GM18858 (cell line): ENCODE measurements around the gene KIAA1755.
"Not testable (repeated sequence)": the region's sequence is repeated elsewhere in the genome, so short reads cannot be mapped to it uniquely, and the experiment has no call there.

Experiments
- ATAC-seq: cut with Tn5 transposase; IDR thresholded peaks from one replicate; pipeline ENCODE4 v1.9.1; 2021; ENCODE audit not compliant: unreplicated experiment

Gene KIAA1755

DNA sequence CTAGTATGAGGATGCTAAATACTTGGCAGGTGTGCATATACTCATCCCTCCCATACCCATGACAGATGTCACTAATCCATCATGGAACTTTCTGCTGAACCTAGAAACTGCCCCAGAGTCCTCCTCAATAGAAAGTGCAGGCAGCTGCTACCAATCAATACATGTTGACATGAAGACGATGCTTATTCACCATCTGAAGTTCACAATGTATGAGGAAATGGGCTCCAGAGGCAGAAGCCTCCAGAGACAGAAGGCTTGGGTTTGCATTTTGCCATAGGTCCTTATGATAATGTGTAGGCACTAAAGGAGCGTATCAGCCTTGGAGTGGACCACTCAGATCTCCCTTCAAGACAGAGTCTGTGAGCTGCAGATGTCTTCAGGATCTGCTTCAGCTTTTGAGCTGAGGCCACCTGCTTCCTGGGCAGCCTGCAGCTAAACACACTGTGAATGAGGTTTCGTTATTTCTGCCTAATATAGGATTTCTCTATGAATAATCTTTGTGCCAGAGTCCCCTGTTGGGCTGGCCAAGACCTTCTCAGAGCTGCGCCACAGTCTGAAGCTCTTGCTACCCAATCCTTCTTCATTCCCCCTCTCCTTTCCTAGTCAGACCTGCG lies 7.5 kb upstream of the KIAA1755 start:
- ATAC-seq, result no peak

DNA sequence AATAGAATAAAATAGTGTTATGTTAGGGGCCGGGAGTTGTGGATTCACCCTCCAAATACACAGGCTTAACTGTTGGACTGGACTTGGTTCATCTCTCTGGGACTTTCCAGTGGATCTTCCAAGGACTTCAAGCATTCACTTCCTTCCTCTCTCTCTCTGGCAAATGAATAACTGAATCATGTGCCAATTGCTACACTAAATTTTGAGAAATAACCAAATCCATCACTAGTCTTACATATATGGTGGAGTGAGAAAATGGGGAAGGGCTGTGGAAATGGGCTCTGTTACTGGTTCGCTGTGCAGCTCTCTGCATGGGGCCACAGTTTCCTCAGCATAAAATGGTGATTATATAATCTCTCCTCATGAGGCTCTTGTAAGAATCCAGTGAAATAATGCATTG lies 6.8 kb upstream of the KIAA1755 start:
- no peak for ATAC-seq

DNA sequence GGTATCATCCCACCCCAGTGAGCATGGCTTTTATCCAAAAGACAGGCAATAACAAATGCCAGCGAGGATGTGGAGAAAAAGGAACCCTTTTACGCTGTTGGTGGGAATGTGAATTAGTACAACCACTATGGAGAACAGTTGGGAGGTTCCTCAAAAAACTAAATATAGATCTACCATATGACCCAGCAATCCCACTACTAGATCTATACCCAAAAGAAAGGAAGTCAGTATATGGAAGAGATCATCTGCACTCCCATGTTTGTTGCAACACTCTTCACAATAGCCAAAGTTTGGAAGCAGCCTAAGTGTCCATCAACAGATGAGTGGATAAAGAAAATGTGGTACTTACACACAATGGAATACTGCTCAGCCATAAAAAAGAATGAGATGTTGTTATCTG lies 5.9 kb upstream of the KIAA1755 start:
- no peak for ATAC-seq

DNA sequence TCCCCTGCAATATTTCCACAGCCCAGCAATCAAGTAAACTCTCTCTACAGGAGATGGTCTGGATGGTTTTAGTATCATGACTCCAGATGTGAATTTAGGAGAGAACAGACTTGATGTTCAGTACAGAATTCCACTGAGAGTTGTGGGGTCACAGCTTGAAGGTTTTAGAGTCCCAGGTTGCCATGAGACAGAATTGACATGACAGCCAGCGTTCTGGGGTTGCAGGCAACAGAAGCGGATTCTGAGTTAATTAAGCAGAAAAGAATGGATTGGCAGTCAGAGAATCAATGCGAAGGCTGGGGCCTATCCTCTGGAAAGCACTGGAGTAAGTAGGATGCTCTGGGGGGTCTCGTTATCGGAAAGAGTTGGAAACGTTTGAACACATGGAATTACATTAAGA lies 2.4 kb upstream of the KIAA1755 start:
- ATAC-seq, result no peak

DNA sequence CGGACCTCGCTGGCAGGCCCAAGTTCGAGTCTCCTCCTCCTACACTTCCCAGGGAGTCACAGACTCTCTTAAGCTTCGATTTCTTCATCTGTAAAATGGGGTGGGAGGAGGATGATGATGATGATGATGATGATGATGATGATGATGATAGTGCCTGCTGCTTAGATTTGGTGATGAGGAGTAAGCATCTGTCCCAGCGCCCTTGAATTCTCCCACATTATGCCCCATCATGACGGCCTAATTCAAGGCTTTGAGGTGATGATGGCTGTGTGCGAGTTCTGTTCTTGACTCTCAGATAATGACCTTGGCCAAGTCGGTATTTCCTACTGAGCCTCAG lies 487 bp upstream of the KIAA1755 start:
- ATAC-seq, result no peak

DNA sequence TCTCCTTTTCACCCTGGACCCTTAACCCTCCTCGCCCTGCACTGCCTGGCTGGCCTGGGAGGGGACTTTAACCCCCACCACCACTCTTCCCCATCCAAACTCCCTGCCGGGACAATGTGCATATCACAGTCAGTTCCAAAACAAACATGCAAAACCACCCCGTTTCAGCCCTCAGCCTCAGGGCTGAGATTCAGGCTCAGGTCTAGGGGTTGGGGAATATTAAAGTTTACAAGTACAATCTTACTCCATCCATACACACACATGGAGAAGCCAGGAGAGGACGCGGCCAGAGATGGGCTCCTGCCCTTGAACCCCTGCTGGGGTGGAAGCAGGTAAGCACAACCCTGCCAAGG lies 534 bp downstream of the KIAA1755 start:
- ATAC-seq, result no peak

DNA sequence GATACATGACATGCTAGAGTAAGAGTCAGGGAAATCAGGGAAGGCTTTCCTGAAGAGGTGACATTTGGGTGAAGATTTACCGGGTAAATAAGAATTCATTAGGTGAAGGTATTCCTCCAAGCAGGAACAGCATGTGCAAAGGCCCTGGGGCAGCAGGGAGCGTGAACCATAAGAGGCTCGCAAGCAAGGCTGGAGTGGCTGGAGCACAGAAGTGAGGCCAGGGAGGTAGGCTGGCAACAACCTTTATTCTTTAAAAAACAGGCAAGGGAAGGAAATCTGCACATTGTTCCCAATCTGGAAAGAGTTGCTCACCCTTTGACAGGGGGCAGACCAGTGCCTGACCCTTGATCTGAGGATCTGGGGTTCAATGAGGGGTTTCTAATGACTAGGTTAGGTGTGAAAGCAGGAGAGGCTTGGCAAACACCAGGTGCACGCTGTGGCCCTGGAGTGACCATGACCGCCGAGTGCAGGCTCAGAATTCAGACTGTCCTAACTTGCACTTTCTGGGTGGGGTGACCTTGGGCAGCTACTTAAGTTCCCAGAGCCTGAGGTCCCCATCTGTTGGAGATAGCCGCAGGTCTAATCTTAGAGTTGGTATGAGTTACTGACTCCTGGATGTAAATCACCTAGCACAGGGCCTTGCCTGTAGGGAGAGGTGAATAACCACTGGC lies 1.9 kb downstream of the KIAA1755 start:
- no peak for ATAC-seq

DNA sequence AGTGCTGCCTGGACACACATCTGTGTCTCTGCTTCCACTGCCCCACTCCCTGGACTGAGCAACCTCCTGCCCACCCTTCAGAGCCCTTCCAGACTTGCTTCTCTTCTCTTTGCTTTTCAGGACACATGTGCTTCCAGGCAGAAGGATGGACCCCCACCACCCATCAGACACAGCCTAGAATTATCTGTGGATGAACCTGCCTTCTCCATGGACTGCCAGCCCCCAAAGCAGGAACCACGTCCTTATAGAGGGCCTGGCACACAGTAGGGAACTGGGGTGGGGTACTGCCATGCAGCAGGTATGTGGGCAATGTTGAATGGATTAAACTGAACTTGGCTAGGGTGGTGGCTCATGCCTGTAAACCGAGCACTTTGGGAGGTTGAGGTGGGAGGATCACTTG lies 3.6 kb downstream of the KIAA1755 start:
- no peak for ATAC-seq

DNA sequence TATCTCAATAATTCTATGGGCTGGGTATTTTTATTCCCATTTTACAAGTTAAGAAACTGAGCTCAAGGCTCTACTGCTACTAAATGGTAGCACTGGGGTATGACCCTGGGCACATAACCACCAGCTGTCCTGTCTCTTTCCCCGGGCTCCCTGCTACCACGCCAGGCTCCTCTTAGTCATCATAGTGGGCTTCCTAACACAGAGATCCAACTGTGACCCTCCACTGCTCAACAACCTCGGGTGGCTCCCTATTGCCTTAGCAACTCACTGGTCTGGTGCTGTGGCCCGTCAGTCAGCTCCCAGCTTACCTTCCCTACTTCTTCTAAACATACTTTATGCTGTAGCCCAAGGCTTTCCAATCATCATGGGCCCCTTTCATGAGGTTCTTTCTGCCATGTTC lies 4.5 kb downstream of the KIAA1755 start:
- no peak for ATAC-seq

DNA sequence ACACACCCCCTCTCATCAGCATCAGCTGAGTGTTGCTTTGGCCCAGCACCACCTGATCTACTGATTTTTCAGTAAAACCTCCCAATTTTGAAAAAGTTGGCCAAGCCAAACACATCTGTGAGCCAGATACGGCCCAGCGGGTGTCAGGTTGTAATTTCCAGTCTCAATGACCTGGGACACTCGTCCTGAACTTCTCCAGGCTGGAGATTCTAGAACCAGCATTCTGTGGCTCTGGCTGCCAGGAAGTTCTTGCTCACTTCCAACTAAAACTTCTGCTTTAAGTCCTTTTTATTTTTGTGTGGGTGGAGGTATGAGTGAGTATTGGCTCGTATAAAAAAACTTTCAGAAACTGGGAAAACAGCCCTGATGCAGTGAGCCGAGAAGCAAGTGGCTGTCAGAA lies 5.1 kb downstream of the KIAA1755 start:
- no peak for ATAC-seq

DNA sequence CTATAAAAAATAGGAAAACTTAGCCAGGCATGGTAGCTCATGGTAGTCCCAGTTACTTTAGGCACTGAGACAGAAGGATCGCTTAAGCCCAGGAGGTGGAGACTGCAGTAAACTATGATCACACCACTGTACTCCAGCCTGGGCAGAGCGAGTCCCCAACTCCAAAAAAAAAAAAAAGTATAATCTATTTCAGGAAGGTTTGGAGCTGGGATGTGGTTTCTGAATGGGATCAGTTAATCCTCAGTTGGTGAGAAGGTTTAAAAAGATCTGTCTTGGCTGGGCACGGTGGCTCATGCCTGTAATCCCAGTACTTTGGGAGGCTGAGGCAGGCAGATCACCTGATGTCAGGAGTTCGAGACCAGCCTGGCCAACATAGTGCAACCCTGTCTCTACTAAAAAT lies 5.9 kb downstream of the KIAA1755 start:
- ATAC-seq, result not testable (repeated sequence)

DNA sequence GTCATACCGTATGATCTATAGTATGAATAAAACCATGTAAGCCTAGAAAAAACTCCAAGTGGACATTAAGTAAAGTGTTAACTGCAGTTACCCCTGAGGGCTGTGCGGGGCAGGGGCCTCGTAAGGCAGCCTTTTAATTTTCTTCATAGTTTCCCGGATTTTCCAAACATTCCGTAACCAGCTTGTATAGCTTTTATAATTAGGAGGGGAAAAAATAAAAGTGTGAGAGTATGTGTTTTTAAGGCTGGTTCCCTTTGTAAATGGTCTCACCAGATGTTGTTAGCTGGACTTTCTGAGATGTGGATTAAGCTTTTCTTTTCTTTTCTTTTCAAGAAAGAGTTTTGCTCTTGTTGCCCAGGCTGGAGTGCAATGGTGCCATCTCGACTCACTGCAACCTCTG lies 7.0 kb downstream of the KIAA1755 start:
- ATAC-seq, result no peak

DNA sequence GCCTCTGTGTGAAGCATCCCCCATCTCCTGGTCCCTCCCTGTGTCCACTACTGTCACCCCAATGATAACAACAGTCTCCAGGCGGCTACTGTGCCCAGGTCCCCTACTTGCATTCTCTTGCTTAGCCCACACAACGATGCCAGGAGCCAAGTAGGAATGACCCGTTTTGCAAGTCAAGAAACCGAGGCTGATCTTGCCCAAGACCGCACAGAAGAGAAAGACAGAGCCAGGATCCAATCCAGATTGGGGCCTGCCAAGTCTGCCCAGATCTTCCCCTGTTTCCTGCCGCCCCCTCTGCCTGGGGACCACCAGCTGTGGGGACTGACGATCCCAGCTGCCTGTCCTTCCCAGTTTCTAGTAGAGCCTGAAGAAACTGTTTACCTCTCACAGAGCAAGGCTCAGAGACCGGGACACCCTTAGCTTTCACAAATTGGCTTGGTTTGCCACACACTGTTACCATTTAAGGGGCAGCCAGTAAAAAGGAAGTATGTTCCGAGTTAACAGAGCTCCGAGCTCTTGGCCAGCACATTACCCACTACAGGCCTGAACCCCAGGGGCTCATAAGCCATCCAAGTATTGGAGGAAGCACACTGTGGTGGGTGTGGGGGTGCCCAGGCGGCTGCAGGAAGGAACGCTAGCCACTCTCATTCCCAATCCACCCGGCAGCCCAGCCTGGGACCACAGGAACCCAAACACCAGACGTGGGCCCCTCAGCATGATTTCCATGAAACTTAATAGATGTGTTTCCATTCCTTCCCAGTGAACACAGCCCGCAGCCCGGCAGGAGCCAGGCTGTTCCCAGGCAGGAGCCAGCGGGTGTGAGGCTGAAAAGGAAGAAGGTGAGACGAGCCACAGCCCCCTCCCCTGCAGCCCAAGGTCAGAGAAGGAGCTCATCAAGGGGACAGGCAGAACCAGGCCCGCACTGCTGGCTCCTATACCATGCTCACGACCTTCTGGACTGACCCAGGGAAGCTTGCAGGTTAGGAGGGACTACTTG lies 7.9 kb downstream of the KIAA1755 start:
- ATAC-seq, result no peak

DNA sequence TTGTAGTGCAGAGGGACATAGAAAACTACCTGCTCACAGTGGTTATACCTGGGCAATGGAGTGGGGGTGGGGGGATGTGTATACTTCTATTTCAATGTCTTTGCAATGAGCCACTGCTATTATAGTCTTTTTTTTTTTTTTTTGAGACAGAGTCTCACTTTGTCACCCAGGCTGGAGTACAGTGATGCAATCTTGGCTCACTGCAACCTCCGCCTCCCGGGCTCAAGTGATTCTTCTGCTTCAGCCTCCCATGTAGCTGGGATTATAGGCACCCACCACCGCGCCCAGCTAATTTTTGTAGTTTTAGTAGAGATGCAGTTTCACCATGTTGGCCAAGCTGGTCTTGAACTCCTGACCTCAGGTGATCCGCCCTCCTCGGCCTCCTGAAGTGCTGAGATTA lies 9.1 kb downstream of the KIAA1755 start:
- not testable (repeated sequence) for ATAC-seq

DNA sequence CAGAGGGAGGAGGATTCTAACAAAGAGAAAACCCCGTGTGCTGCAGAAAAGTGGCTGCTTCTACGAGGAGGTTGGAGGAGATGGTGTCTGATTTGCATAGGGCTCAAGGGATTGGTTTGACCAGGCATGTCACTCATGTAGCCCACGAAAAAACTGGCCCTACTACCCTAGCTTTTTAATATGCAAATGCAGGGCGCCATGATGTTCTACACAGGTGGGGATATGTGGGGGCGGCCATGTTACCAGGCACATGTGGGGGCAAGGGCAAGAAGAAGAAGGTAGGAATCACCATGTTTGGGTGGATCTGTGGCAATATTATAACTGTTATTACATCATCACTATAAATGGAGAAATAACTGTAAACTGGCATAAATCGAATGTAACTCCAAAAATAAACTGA lies 9.9 kb downstream of the KIAA1755 start:
- no peak for ATAC-seq

DNA sequence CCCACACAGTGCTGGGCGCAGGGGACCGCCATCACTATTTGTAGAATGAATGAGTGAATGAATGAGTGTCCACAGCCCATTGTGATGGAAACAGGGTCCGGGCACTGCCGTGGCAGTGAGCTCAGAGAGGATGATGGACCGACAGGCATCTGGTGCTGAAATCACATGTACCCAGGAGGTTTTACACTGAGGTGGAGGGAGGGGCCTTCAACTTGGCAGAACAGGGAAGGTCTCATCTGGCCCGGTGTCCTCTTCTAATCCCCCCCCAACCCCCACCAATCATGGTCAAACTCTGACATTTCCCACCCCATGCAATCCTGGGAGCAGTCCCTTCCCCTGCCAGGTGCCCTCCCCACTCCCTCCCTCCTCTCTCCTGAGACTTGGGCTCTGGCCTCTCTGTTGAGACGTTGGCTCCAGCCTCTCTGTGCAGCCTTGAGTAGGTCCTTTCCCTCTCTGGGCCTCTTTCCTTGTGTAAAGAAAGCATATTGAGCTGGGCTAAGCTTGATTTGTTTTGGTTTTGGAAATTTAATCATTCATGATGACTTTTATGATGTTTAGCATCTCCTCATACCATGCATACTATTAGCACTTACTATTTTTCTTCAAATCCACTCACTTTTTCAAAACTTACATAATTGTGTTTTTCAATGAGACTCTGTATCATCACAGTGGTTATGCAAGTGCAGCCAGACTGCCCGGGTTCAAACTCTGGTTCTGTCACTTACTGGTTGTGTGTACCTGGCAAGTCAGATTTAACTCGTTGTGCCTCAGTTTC lies 10.8 kb downstream of the KIAA1755 start:
- no peak for ATAC-seq

DNA sequence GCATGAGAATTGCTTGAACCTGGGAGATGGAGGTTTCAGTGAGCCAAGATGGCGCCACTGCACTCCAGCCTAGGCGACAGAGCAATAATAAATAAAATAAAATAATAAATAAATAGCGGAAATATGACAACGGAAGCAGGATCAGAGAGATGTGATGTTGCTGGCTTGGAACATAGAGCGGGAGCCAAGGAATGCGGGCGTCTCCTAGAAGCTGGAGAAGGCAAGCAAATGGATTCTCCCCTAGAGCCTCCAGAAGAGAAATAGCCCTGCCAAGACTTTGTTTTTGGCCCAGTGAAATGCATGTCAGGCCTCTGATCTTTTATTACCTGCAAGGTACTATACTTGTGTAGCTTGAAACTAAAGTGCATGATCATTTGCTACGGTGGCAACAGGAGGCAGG lies 12.4 kb downstream of the KIAA1755 start:
- ATAC-seq, result no peak

DNA sequence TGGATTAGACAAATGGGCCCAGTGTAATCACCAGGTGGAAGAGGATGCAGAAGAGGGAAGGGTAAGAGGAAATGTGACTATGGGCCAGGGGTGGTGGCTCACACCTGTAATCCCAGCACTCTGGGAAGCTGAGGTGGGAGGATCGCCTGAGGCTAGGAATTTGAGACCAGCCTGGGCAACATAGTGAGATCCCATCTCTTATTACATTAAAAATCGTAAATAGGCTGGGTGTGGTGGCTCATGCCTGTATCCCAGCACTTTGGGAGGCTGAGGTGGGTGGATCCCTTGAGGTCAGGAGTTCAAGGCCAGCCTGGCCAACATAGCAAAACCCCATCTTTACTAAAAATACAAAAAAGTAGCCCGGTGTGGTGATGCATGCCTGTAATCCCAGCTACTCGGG lies 12.8 kb downstream of the KIAA1755 start:
- not testable (repeated sequence) for ATAC-seq

DNA sequence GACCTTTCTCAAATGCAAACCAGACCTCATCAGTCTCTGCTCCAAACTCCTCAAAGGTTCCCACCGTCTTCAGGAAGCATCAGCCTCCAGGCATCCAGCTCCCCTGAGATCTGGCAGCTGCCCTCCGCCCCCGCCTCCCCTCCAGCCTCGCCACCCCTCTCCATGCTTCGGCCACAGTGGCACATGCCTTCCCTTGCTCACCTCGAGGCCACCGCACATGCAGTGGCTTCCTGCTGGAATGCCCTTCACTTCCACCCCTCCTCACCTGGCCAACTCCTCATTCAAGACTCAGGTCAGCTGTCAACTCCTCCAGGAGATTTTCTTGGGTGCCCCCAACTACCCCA lies 13.4 kb downstream of the KIAA1755 start:
- no peak for ATAC-seq

DNA sequence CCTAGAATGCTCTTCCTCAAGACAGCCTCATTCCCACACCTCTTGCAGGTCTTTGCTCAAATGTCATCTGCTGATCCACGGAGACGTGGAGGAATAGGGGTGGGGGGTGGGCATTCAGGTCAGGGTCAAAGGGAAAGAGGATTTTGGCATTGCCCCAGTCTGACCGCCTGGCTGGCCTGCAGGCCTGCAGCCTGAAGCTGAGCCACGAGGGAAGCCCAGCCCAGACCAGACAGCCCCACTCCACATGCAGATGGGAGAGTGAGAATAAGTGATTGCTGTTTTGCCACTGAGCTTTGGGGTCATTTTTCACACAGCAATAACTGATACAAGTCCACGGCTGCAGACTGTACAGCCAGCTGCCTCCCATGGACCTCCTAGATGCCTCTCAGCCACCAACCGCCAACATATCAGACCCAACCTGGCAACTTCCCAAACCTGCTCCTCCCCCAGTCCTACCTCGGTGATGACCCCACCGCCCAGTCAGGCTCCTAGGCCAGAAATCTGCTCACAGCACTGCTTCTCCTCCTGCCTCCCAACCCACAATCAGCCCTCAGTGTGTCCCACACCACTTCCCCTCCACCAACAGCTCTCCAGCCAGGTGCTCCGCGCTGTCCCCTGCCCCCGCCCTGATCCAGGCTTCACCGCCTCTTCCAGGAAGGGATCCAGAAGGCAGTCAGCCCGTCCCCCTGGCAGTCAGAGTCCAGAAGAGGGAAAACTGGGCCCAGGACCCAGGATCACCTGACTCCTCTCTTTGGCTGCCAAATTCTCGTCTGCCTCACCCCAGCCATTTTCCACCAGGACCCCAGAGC lies 14.0 kb downstream of the KIAA1755 start:
- ATAC-seq, result no peak

DNA sequence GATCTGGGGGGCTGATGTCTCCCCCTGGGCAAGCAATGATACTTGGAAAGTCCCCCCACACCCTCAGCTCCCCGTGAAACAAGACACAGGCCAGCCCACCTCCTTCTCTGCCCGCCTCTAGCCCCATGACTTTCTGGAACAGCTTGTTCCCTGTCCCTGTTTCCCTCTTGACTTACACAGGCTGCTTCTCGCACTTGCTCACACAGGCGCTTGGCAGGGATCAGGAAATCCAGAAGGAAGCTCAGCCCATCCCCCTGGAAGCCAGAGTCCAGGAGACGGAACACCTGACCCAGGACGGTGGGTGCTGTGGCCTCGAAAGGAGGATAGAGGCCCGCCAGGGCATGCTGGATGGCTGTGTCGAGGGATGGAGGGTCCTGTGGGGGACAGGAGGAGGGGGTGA lies 14.8 kb downstream of the KIAA1755 start:
- no peak for ATAC-seq
